ENCODE data around the gene CNOT2.

CNOT2 gene

DNA sequence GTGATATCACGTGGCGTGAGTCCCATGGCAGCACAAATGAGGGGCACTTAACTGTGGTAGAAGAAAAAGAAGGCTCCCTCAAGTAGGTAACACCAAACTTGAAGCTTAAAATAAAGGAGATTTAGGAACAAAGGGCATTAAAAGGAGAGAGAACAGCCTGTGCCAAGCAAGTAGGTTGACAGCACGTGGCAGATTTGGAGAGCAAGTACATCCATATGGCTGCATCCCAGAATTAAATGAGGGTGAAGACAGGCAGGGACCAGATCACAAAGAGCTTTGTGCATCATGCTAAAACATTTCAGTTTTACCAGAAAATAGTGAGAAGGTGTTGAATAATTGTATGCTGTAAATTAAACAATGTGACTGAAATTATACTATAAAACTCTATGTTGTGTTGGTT lies 155.6 kb downstream of the CNOT2 start:
- TF ChIP-seq, protein P1, sequence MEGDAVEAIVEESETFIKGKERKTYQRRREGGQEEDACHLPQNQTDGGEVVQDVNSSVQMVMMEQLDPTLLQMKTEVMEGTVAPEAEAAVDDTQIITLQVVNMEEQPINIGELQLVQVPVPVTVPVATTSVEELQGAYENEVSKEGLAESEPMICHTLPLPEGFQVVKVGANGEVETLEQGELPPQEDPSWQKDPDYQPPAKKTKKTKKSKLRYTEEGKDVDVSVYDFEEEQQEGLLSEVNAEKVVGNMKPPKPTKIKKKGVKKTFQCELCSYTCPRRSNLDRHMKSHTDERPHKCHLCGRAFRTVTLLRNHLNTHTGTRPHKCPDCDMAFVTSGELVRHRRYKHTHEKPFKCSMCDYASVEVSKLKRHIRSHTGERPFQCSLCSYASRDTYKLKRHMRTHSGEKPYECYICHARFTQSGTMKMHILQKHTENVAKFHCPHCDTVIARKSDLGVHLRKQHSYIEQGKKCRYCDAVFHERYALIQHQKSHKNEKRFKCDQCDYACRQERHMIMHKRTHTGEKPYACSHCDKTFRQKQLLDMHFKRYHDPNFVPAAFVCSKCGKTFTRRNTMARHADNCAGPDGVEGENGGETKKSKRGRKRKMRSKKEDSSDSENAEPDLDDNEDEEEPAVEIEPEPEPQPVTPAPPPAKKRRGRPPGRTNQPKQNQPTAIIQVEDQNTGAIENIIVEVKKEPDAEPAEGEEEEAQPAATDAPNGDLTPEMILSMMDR (IDR thresholded peaks at IDR 0.05; ENCODE audit: borderline replicate concordance, control extremely low read depth, extremely low read depth, insufficient read depth, missing control alignments), result no peak
- in situ Hi-C loops (cut with MboI; ENCODE audit: low sequenced_read_pairs, unreplicated experiment), result no loop called here
- DNase-seq (ENCODE audit: low spot score), result no peak

DNA sequence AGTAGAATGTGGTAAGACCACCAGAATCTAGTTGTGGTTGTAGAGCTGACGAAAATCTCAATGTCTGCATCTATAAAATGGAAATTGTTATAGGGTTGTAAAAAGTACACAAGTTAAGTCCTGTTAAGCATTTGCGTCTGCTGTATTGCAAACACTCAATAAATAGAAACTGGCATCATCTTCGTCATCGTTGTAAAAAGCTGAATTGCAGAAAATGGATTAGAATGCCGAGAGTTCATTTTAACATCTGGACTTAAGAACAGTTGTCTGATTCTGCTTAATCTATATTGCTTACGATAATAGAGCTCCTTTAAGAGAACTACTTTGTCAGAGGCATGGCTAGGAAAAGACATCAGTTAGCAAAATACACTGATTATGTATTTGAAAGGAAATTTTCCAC lies 156.1 kb downstream of the CNOT2 start:
- in situ Hi-C loops (cut with MboI; ENCODE audit: low sequenced_read_pairs, unreplicated experiment), result no loop called here
- TF ChIP-seq, protein P1 (IDR thresholded peaks at IDR 0.05; ENCODE audit: borderline replicate concordance, control extremely low read depth, extremely low read depth, insufficient read depth, missing control alignments), result no peak
- DNase-seq (ENCODE audit: low spot score), result no peak

DNA sequence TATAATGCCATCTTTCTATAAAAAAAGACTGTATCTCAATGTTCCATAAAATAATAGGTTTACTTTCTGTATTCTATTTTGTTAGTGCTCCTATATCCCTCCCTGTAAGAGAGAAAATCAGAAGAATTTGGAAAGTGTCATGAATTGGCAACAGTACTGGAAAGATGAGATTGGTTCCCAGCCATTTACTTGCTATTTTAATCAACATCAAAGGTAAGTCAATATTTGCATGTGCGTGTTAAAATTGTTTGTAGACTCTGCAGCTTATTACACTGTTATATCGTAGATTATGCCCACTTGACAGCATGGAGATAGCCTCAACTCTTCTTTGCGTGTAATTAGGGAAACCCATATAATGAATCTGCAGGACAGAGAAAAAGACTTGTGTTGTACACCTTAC lies 156.9 kb downstream of the CNOT2 start:
- TF ChIP-seq, protein P1 (IDR thresholded peaks at IDR 0.05; ENCODE audit: borderline replicate concordance, control extremely low read depth, extremely low read depth, insufficient read depth, missing control alignments), result no peak
- in situ Hi-C loops (cut with MboI; ENCODE audit: low sequenced_read_pairs, unreplicated experiment), result no loop called here
- no peak for DNase-seq (ENCODE audit: low spot score)

DNA sequence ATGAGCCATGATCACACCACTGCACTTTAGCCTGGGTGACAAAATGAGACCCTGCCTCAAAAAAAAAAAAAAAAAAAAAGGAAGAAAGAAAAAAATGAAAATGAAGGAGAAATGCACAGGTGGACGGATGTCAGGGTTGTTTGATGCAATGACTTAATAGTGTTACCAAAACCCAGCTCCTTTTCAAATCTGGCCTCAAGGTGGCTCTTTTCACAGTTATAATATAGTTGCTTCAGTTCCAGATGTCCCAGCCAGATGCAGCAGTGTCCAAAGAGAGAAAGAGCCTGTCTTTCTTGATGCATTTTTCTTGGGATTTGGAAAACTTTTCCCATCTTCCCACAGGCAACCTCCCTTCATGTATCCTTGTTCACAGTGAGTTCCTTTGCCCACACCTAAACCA lies 159.4 kb downstream of the CNOT2 start:
- no peak for DNase-seq (ENCODE audit: low spot score)
- in situ Hi-C loops (cut with MboI; ENCODE audit: low sequenced_read_pairs, unreplicated experiment), result no loop called here
- TF ChIP-seq, protein P1 (IDR thresholded peaks at IDR 0.05; ENCODE audit: borderline replicate concordance, control extremely low read depth, extremely low read depth, insufficient read depth, missing control alignments), result no peak

DNA sequence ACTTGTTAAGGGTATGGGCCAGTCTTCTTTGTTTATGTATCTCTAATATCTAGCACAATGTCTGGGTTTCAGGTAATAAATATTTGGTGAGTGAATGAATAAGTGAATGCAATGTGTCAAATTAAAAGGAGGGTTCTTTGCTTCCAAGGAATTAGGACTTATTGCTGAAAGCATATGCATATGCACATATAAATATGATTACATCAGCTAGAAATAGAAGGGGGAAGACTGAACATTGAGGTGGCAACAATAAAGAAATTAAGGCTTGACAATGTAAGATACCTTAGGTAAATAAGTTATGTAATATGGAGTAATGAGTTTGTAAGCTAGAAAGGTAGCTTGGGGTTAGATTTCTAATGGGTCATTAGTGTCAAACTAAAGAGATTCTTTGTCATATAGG lies 160.6 kb downstream of the CNOT2 start:
- TF ChIP-seq, protein P1 (IDR thresholded peaks at IDR 0.05; ENCODE audit: borderline replicate concordance, control extremely low read depth, extremely low read depth, insufficient read depth, missing control alignments), result no peak

More for the DNA sequence above, 160.6 kb downstream of the CNOT2 start:
- in situ Hi-C loops (cut with MboI; ENCODE audit: low sequenced_read_pairs, unreplicated experiment), result no loop called here
- no peak for DNase-seq (ENCODE audit: low spot score)
